HL-60 (cell line): ENCODE data around the gene DROSHA.
"Not testable (repeated sequence)": the region's sequence is repeated elsewhere in the genome, so short reads cannot be mapped to it uniquely, and the experiment has no call there.

Experiments used
- DNase-seq, 2 experiments: peaks; one replicate each; pipeline ENCODE4 v3.0.0-alpha.2; 2010 to 2020; ENCODE audit warnings: low read depth in 1 of 2, low spot score in 1 of 2
- H3K27ac ChIP-seq: fragments of 250-450 bp; sonication (Bioruptor Pico); replicated peaks from 2 replicates; pipeline ENCODE4 v1.5.1; 2020; ENCODE audit warnings: mild to moderate bottlenecking, moderate library complexity
- H3K27me3 ChIP-seq: fragments of 250-450 bp; sonication (Bioruptor Pico); 2 replicates; pipeline ENCODE4 v1.5.1; 2021; ENCODE audit warnings: mild to moderate bottlenecking, moderate library complexity; ENCODE audit not compliant: insufficient read depth, poor library complexity, severe bottlenecking
- H3K4me3 ChIP-seq: replicated peaks from 2 replicates; pipeline ENCODE4 v1.5.1; 2011; ENCODE audit warnings: mild to moderate bottlenecking, control low read depth, low read length; ENCODE audit not compliant: insufficient read depth
- GABPA ChIP-seq: IDR thresholded peaks from 2 replicates; pipeline ENCODE4 v1.6.1; 2012; ENCODE audit warnings: low read depth
- POLR2AphosphoS5 ChIP-seq: IDR thresholded peaks from 2 replicates; pipeline ENCODE4 v1.6.1; 2012; ENCODE audit warnings: low read depth
- SPI1 ChIP-seq: IDR thresholded peaks from 2 replicates; pipeline ENCODE4 v1.6.1; 2012; ENCODE audit warnings: low read depth, mild to moderate bottlenecking, borderline replicate concordance
- TF ChIP-seq, protein P1 (sequence below): IDR thresholded peaks from 2 replicates; pipeline ENCODE4 v1.6.1; 2012; ENCODE audit warnings: low read depth; ENCODE audit not compliant: insufficient replicate concordance
- TF ChIP-seq, protein P2 (sequence below): IDR thresholded peaks from one replicate; pipeline ENCODE4 v1.5.1; 2011; ENCODE audit warnings: low read length, control low read depth, inconsistent platforms; ENCODE audit not compliant: insufficient read depth

The DROSHA gene

DNA sequence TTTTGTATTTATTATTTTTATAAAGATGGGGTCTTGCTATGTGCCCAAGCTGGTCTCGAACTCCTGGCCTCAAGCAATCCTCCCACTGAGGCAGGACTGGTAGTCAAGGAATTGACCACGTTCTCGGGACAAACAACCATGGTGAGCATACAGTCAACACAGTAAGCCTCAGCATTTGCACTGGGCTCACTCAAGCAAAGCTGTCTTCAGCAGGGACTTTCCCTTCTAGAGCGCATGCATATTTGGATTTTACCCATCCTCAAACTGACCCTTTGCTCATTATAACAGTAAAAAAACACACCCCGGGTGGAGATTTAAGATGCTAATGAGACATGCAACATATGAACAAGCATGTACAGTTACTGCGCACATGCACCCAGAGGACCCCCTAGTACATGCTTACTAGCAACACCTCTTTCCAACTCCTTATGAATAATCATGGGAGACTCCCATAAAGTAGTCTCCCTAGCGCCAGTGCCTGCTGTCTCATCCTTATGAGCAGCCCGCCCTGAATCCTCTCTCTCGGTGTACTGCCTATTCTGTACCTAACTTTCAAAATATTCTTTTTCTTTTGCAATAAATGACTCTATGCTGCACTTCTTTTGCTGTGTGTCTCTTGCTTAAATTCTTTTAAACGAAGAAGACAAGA, 41.7 kb upstream of the DROSHA start:
- Histone ChIP-seq H3K27ac (no peak overlapping the region), H3K4me3 (no peak overlapping the region), H3K27me3 (no peaks in the 10 kb centered on the region)
- no peak for TF ChIP-seq GABPA
- no peak for DNase-seq

- H3K27me3 ChIP-seq: no peaks in the 10 kb centered on the region
- no peak overlapping the region for H3K27ac ChIP-seq
- DNase-seq: no peak
- H3K4me3 ChIP-seq: no peak overlapping the region
- TF ChIP-seq, protein P1, sequence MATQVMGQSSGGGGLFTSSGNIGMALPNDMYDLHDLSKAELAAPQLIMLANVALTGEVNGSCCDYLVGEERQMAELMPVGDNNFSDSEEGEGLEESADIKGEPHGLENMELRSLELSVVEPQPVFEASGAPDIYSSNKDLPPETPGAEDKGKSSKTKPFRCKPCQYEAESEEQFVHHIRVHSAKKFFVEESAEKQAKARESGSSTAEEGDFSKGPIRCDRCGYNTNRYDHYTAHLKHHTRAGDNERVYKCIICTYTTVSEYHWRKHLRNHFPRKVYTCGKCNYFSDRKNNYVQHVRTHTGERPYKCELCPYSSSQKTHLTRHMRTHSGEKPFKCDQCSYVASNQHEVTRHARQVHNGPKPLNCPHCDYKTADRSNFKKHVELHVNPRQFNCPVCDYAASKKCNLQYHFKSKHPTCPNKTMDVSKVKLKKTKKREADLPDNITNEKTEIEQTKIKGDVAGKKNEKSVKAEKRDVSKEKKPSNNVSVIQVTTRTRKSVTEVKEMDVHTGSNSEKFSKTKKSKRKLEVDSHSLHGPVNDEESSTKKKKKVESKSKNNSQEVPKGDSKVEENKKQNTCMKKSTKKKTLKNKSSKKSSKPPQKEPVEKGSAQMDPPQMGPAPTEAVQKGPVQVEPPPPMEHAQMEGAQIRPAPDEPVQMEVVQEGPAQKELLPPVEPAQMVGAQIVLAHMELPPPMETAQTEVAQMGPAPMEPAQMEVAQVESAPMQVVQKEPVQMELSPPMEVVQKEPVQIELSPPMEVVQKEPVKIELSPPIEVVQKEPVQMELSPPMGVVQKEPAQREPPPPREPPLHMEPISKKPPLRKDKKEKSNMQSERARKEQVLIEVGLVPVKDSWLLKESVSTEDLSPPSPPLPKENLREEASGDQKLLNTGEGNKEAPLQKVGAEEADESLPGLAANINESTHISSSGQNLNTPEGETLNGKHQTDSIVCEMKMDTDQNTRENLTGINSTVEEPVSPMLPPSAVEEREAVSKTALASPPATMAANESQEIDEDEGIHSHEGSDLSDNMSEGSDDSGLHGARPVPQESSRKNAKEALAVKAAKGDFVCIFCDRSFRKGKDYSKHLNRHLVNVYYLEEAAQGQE: no peak
- TF ChIP-seq SPI1: no peak
- TF ChIP-seq GABPA: no peak
- TF ChIP-seq, protein P2, sequence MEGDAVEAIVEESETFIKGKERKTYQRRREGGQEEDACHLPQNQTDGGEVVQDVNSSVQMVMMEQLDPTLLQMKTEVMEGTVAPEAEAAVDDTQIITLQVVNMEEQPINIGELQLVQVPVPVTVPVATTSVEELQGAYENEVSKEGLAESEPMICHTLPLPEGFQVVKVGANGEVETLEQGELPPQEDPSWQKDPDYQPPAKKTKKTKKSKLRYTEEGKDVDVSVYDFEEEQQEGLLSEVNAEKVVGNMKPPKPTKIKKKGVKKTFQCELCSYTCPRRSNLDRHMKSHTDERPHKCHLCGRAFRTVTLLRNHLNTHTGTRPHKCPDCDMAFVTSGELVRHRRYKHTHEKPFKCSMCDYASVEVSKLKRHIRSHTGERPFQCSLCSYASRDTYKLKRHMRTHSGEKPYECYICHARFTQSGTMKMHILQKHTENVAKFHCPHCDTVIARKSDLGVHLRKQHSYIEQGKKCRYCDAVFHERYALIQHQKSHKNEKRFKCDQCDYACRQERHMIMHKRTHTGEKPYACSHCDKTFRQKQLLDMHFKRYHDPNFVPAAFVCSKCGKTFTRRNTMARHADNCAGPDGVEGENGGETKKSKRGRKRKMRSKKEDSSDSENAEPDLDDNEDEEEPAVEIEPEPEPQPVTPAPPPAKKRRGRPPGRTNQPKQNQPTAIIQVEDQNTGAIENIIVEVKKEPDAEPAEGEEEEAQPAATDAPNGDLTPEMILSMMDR: no peak
- no peak for TF ChIP-seq POLR2AphosphoS5
Measured at GRCh38 chr5:31569068-31569467, 37.2 kb upstream of the DROSHA start.

GRCh38 chr5:31568302-31568835, 36.5 kb upstream of the DROSHA start:
- H3K27ac ChIP-seq: no peak overlapping the region
- TF ChIP-seq SPI1: no peak

DNA sequence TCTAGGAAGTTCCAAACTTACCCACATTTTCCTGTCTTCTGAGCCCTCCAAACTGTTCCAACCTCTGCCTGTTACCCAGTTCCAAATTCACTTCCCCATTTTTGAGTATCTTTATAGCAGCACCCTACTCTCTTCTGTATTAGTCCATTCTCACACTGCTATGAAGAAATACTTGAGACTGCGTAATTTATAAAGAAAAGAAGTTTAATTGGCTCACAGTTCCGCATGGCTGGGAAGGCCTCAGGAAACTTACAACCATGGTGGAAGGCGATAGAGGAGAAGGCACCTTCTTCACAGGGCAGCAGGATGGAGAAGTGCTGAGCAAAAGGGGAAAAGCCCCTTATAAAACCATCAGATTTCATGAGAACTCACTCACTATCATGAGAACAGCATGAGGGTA, 34.5 kb upstream of the DROSHA start:
- not testable (repeated sequence) for H3K27me3 ChIP-seq, H3K27ac ChIP-seq, H3K4me3 ChIP-seq
- DNase-seq: peak; percentile 26 to 58
- TF ChIP-seq SPI1: peak; percentile 92

More at GRCh38 chr5:31568302-31568835, 36.5 kb upstream of the DROSHA start:
- Histone ChIP-seq H3K27me3 (no peaks in the 10 kb centered on the region), H3K4me3 (no peak overlapping the region)
- no peak for DNase-seq

DNA sequence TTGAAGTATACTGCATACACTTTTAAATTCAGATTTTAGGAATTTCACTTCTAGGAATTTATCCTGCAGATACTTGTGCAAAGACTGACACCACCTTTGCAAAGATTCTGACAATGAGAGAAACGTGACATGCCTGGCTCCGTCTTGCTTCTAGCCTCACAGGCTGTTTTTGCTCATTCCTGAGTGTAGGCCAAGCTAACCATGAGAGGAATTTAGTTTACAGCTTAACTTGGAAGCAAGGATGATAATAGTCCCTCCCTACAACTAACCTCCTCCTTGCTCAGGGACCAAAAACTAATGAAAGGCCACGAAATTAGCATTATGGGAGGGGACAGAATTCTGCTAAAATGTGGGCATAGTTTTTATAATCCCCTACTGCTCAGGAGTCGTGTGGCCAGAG, 31.3 kb upstream of the DROSHA start:
- no peak for TF ChIP-seq POLR2AphosphoS5
- TF ChIP-seq GABPA: no peak
- TF ChIP-seq SPI1: no peak
- TF ChIP-seq, protein P2: no peak
- TF ChIP-seq, protein P1: no peak
- DNase-seq: no peak
- Histone ChIP-seq H3K27me3 (no peaks in the 10 kb centered on the region), H3K4me3 (no peak overlapping the region), H3K27ac (no peak overlapping the region)
